NCI-H2227 treated with DMSO at 0.1 percent for 48 hours (cell line): ENCODE measurements around the gene ZSWIM1.

Source experiments
- DNase-seq: peaks from one replicate; lab custom pipeline; 2025; lab: John Stamatoyannopoulos, UW

ZSWIM1 gene

DNA sequence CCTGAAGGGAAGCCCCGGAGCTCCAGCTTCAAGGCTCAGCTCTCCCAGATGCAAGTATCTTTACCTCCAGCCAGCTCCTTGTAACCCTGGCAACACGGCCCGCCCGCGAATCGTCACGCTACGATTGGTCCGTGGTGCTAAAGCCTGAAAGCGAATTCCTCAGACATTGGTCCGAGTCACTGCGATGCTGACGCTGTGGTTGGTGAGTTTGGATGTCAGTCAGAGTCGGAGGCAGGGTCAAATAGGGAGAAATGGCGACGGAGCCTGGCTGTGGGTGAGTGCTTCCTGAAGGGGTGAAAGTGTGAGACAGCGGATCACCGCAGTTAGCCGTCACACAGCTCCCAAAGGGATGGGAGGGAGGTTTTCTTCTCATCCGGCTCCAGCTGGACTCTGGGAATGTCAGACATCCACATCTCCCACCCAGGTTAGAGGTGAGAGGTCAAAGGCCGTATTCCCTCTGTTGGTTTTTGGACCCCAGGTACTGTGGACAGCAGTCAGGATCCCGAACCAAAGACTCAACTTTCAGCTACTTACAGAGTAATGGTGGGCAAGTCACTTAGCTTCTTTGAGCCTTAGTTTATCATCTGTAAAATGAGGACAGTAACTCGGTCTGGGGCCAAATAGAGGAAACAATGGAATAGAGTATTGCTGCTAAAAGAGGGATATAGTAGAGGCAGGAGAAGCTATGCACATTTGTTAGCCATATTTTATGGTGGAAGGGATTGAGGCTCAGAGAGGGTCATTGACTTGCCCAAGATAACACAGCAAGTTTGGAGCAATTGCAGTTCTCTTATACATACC is at the start of gene ZSWIM1:
Gene ZSWIM1 (plus strand): TSS at position 240 of the 801 bp plus-strand sequence. CDS start 1,366 bp downstream, outside the sequence.
- peak; percentile 97 for DNase-seq

DNA sequence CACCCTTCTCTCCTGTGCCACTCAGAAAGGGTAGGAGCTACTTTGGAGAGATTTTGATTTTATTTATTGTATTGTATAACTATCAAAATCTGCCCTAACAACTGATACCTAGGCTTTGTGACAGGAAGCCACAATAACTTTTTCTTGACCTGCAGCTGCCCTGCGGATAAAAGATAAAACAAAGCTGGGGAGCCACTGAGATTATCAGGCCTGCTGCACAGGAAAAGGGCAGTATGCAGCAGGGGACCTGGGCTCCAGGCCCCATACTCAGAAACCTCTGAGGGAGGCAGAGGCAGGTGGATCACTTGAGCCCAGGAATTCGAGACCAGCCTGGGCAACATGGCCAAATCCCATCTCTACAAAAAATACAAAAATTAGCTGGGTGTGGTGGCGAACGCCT is 48.4 kb upstream of the ZSWIM1 start:
- DNase-seq, result no peak

DNA sequence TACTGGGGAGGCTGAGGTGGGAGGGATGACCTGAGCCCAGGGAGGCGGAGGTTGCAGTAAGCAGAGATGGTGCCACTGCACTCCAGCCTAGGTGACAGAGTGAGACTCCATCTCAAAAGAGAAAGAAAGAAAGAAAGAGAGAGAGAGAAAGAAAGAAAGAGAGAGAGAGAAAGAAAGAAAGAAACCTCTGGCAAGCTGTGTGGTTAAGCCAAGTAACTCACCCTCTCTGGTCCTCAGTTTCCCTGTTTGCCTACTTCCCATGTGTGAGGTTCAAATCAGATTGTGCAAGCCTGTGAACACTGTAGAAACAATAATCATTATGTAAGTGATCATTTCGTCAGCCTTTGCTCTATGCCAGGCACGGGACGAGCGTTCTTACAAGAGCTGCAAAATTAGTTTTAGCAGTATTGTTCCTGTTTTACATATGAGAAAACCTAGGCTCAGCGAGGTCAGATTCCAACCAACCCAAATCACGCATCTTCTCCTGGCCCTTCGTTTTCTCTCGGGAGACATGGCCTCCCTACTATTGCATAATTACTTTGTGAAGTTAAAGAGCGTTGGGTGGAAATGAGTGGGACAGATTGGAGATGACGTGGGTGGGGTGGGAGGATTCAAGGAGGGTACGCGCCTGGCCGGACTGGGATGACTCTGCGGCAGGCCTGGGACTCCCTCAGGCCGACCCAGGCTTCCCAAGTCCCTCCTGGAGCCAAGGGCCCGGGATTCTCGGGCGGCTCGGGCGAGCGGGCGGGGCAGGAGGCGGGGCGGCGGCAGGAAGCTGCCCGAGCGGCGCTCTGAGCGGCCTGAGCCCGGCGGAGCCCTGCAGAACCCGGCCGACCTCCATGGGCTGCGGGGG is 47.8 kb upstream of the ZSWIM1 start, which contains the start of gene SNX21:
Gene SNX21 (plus strand): TSS at position 770 of the 853 bp plus-strand sequence. CDS start 121 bp downstream, outside the sequence.
- peak; percentile 56 for DNase-seq

DNA sequence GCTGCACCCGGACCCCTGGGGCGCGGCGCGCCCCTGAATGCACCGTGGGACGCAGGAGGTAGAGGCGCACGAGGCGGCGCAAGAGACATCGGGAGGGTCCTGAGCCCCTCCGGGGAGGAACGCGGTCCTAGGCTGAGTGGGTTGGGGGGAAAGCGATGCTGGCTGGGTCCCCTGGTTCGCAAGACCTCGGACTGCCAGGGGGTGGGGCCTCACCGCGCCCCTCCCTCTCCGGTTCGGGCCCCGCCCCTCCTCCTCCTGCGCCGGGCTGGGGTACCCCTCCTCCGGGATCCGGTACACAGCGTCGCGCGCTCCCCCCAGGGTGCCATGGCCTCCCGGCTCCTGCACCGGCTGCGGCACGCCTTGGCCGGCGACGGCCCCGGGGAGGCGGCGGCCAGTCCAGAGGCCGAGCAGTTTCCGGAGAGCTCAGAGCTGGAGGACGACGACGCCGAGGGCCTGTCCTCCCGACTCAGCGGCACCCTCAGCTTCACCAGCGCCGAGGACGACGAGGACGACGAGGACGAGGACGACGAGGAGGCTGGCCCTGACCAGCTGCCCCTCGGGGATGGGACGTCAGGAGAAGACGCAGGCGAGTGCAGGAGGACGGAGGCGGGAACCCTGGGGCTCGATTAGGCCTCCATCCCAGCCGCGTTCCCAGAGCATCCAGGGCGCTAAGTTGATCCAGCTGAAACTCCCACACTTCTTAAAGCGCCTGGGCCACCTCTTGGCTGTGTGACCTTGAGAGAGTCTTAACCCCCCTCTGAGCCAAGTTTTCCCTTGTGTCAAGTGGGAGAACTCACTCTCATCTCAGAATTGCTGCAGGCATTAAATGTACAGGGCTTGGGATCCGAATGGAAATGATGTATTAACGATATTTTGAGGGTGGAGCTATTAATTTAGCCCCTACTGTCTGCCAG is 46.9 kb upstream of the ZSWIM1 start:
- peak; percentile 57 for DNase-seq

DNA sequence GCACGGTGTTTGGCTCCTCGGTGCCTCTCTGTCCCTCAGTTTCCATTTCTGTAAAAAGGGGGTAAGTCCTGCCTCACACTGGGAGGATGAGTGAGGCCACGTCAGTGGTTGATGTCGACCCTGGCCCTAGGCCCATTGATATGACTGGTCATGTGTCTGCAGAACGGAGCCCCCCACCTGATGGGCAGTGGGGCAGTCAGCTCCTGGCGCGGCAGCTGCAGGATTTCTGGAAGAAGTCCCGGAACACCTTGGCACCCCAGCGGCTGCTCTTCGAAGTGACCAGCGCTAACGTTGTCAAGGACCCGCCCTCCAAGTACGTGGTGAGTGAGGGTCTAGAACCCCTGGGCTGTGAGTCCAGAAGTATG is 46.2 kb upstream of the ZSWIM1 start:
- DNase-seq, result no peak

DNA sequence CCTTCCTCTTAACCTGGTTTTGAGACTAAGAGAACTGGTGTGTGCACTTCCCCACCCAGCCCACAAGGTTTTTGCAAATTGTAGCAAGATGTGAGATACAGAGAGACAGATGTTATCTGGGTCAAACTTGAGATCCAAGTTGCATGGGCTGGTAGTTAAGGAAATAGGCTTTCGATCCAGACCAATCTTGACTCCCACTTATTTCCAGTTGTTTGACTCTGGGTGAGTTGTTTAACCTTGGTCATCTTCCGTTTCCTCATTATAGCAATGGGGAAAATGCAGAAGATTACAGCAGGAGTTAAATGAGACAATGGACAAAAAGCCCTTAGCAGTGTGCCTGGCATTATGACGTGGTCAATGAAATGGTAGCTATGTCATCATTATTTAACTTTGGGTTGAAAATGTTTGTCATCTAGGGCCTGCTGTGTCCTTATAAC is 45.7 kb upstream of the ZSWIM1 start:
- DNase-seq, result no peak

DNA sequence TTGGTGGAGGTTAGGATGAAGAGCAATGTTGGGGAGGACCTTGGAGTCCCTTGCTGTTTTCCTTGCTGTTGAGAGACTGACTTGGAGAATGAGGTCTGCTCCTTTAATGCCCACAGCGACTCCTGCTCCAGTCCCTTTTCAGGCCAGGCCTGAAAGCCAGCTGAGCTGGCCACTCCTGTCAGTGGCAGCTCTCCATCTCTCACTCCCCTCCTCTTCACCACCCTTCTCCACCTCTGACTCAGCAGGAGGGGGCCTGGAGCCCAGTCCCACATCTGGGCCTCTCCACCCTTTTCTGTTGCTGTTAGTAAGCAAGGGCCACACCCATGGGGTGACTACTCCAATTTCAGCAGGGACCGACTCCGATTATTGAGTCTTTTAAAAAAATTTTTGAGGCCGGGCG is 45.2 kb upstream of the ZSWIM1 start:
- no peak for DNase-seq

DNA sequence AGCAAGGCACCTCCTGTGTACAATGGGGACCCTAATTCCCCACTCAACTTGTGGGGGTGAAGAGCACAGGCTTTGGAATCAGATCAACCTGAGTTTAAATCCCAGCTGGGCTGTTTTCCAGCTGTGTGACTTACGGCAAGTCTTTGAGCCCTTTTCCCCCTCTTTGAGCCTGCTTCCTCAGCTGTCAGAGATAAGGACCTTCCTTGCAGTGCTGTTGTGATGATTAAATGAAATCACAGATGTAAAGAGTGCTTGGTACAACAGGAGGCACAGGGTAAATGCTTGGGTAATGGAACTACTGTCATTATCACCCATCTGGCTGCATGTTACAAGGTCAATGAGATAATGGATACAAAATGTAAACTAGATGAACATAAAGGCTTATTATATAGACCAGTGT is 44.2 kb upstream of the ZSWIM1 start:
- peak; percentile 39 for DNase-seq

DNA sequence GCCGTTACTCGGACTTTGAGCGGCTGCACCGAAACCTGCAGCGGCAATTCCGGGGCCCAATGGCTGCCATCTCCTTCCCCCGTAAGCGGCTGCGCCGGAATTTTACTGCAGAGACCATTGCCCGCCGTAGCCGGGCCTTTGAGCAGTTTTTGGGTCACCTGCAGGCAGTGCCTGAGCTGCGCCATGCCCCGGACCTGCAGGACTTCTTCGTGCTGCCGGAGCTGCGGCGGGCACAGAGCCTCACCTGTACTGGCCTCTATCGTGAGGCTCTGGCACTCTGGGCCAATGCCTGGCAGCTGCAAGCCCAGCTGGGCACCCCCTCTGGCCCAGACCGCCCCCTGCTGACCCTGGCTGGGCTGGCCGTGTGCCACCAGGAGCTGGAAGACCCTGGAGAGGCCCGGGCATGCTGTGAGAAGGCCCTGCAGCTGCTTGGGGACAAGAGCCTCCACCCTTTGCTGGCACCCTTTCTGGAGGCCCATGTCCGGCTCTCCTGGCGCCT is 40.3 kb upstream of the ZSWIM1 start:
- no peak for DNase-seq

DNA sequence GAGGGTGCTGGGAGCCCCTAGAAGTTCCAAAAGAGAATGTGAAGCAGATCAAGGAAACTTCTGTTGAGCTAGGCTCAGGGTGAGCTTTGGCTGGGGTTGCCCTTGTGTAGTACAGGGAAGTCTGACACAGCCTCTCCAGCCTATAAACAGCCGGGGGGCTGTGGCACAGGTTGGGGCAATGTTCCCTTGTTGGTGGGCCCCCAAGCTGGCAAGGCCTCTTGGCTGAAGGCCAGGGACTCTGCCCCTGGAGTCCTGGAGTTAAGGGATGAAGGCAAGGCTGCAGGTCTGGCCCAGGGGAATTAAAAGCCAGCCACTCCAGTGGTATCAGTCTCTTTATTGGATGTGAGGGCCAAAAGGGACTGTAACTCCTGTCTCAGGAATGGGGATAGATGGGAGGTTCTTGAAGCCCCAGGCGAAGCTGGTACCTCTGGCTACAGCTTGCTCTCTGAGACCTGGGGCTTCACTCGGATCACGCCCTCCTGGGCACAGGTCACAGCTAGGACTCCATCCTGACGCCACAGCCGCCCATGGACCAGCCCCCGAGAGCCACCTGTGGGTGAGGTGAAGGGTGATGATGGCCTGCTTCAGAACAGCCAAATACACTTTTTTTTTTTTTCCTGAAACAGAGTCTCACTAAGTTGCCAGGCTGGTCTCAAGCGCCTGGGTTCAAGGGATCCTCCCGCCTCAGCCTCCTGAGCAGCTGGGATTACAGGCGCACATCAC is 39.5 kb upstream of the ZSWIM1 start:
- no peak for DNase-seq

DNA sequence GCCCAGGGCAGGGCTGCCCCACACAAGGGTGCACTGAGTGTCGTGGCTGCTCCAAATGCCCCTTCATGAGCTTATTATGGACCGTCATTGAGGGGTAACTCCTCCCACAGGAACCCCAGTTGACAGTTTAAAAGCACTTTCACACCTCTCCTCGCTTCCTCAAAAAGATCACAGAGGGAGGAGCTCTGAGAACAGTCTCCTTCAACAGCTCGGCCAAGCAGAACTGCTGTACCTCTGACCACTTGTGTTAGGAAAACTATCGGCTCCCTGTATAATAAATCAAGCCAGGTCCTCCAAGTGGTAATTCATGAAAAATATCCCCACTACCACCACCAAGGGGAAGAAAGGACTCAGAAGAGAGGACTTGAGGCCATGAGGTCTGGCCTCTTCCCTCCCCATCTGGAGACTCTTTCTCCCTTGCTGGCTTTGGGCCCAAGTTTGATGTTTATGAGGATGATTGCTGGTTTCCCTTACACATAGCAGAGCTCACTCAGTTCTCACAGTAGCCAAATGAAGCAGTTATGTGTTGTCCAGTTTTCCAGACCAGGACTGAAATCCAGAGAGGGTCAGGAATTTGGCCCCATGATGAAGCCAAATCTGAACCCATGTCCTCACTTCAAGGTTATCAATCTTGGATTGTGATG is 38.7 kb upstream of the ZSWIM1 start:
- DNase-seq, result no peak

DNA sequence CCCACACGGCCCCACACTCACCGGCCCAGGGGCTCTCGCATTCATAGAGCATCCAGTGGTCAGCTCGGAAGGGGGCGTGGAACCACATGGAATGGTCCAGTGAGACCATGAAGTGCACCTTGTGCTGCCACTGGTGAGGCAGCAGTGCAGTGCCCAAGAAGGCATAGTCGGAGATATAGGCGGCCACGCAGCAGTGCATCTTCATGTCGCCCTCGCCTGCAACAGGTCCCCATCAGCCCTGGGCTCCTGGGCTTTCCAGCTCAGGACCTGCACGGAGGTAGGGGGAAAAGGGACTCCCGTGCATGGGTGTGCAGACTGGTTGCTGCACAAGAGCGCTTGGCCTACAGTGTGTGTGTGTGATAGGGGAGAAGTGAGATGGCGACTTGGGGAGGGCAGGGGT is 37.5 kb upstream of the ZSWIM1 start:
- no peak for DNase-seq

DNA sequence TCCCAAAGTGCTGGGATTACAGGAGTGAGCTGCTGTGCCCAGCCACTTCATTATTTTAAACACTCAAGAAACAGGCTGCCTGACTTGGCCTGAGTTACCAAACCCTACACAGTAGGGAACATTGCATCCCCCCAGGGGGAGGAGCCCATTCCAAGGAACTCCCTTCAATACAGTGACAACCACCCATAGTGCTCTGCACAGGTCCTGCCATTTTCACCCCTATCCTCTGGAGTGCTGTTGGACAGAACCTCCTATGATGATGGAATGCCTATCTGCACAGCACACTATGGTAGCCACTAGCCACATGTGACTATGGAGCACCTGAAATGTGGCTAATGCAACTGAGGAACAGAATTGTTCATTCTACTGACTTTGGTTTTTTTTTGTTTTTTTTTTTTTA is 35.6 kb upstream of the ZSWIM1 start:
- no peak for DNase-seq

DNA sequence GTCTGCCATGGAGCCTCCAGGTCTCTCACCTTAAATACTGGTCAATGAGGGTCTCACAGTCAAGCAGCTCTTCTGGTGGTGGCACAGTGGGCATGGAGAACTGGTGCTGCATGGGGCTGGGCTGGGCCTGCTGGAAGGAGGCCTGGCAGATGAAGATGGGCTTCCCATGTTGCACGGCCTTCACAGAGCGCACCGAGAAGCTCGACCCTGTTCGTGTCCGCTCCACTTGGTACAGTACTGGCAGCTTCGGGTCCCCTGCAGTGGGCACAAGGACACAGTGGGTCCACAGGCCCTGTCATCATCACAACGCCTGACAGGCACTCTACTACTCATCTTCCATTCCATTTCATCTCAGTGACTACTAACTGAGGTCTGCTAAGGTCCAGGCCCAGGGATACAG is 32.6 kb upstream of the ZSWIM1 start:
- no peak for DNase-seq

DNA sequence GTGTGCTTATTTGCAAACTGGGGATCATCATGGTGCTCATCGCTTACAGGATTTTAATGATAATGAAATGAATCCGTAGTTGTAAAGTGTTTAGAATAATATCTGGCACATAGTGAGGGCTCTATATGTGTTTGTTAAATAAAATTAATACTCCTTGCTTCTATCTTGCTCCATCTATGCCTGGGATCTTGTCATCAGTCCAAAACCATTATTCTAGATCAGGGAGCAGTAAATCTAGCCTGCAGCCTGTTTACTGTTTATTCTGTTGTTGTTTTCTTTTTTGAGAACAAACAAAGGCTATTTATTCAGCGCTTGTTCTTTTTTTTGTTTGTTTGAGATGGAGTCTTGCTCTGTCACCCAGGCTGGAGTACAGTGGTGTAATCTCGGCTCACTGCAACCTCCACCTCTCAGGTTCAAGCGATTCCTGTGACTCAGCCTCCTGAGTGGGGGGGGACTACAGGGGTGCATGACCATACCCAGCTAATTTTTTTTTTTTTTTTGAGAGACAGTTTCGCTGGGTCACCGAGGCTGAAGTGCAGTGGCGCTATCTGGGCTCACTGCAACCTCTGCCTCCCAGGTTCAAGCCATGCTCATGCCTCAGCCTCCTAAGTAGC is 32.0 kb upstream of the ZSWIM1 start:
- no peak for DNase-seq

DNA sequence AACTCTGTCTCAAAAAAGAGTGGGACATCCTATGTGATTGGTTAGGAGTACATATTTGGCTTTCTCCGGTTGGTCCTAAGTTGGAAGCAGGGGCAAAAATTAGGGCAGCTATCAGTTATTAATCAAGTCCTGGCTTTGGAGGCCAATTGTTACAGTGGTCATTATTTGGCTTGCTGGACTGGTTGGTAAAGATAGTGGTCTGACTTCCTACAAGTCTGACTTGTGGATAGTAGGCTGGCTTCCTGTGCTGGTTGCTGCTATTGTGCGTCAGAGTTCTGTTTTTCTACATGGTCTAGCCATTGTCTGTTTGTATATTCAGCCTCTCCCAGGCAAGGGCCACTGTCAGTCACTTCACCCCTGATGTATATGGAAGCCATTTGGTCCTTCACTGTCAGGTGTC is 30.8 kb upstream of the ZSWIM1 start:
- no peak for DNase-seq

DNA sequence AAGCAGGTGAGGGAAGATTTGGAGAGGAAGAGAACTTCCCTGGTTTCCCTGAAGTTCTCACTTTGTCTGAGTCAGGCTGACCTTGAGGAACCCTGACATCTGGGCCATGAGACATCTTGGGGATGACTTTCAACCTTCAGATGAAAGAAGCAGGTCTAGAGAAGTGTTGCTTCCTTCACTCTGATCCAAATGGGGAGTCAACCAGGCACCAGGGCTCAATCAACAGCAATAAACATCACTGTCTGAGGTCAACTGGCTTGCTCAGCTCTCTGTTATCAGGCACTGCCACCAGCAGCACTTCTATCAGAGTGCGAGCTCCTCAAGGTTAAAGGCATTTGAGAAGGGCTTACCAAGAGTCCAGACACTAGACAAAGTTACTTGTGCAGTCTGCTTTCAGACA is 30.1 kb upstream of the ZSWIM1 start:
- DNase-seq, result no peak

DNA sequence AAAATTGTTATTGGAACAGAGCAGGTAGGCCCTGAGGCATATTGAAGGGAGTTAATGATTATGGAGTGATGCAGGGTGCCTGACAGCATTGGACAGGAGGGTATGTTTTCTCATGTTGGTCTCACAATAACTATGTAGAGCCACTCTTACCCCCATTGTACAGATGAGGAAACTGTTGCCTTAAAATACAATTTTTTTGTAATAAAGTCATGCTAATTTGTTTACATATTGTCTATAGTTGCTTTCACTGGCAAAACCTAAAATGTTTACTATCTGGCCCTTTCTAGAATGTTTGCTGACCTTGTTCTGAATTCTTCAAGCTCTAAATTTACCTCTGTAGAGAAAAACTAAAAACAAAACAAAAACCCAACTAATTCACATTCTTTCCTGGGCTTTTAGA is 29.5 kb upstream of the ZSWIM1 start:
- no peak for DNase-seq

DNA sequence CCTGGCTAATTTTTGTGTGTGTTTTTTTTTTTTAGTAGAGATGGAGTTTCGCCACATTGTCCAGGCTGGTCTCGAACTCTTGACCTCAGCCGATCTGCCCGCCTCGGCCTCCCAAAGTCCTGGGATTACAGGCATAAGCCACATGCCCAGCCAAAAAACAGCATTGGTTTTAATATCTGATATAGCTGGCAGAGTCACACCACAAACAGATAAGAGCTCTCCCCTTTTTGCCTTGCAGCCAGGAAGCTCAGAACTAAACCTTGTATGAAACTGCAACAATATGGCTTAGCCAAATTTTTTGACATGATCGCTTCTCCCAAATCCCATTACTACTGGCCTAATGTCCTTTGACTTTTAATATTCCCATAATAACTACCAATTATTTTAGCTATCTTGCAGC is 28.7 kb upstream of the ZSWIM1 start:
- DNase-seq, result no peak

DNA sequence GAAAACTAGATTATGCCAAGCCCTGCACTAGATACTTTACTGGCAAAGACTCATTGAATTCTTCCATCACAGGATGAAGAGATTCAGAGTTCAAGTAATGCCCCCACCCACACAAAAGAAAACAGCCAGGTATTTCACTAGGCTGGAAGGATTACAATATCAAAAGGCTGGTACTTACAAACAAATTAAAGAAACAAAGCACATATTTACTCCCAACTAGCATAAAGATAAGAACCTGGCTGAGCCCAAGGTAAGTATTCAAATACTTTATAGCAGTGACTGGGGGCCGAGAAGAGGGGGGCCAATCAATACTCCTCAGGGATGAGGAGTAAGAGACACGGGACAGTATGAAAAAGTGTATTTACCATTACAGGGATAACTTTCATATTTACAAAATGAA is 27.5 kb upstream of the ZSWIM1 start:
- DNase-seq, result no peak
